Neural progenitor cell (in vitro differentiated cells): ENCODE measurements around the gene XRCC1. TPM values are rescaled to one million over a fixed set of nuclear protein-coding genes. Genes with fewer than 3 reads are reported as not detected.

Experiments
- DNase-seq: peaks from one replicate; pipeline ENCODE4 v3.0.0-alpha.2; 2016; ENCODE audit warnings: low spot score
- H2AFZ ChIP-seq: fragments of 200-600 bp; sonication (generic); replicated peaks from 2 replicates; pipeline ENCODE4 v1.6.1; 2016; ENCODE audit warnings: antibody characterized with exemption
- H3F3A ChIP-seq: fragments of 200-600 bp; sonication (generic); 2 replicates; pipeline ENCODE4 v1.6.1; 2016; ENCODE audit warnings: antibody characterized with exemption, low read depth
- H3K27ac ChIP-seq: fragments of 200-600 bp; sonication (generic); 2 replicates; pipeline ENCODE4 v1.5.1; 2016; ENCODE audit warnings: mild to moderate bottlenecking
- H3K27me3 ChIP-seq: fragments of 200-600 bp; sonication (generic); 2 replicates; pipeline ENCODE4 v1.6.1; 2016; ENCODE audit warnings: mild to moderate bottlenecking, moderate library complexity
- H3K36me3 ChIP-seq: fragments of 200-600 bp; sonication (generic); 2 replicates; pipeline ENCODE4 v1.5.1; 2016
- H3K4me1 ChIP-seq: fragments of 200-600 bp; sonication (generic); 2 replicates; pipeline ENCODE4 v1.6.1; 2016; ENCODE audit warnings: mixed run types
- H3K4me2 ChIP-seq: fragments of 200-600 bp; sonication (generic); 2 replicates; pipeline ENCODE4 v1.6.1; 2016
- H3K4me3 ChIP-seq: fragments of 200-600 bp; sonication (generic); 2 replicates; pipeline ENCODE4 v1.5.1; 2016
- H3K79me2 ChIP-seq: fragments of 200-600 bp; sonication (generic); 2 replicates; pipeline ENCODE4 v1.6.1; 2016; ENCODE audit warnings: low read depth
- H3K9ac ChIP-seq: fragments of 200-600 bp; sonication (generic); 2 replicates; pipeline ENCODE4 v1.6.1; 2016
- H3K9me3 ChIP-seq: fragments of 200-600 bp; sonication (generic); 2 replicates; pipeline ENCODE4 v1.5.1; 2016; ENCODE audit warnings: low read depth
- H4K20me1 ChIP-seq: fragments of 200-600 bp; sonication (generic); 2 replicates; pipeline ENCODE4 v1.6.1; 2016; ENCODE audit warnings: low read depth
- H3K27ac Mint-ChIP-seq: 3 replicates; pipeline ENCODE4 v1.8.0; 2021; ENCODE audit warnings: mixed read lengths
- H3K27me3 Mint-ChIP-seq: 2 replicates; pipeline ENCODE4 v1.8.0; 2022; ENCODE audit warnings: low read depth, mild to moderate bottlenecking, inconsistent platforms, moderate library complexity, mixed read lengths; ENCODE audit not compliant: insufficient read depth
- H3K36me3 Mint-ChIP-seq: 3 replicates; pipeline ENCODE4 v1.8.0; 2021; ENCODE audit warnings: mixed read lengths
- H3K4me1 Mint-ChIP-seq: 3 replicates; pipeline ENCODE4 v1.8.0; 2021; ENCODE audit warnings: mixed read lengths
- H3K4me3 Mint-ChIP-seq: 3 replicates; pipeline ENCODE4 v1.8.0; 2021; ENCODE audit warnings: mild to moderate bottlenecking, moderate library complexity, mixed read lengths
- H3K9me3 Mint-ChIP-seq: 3 replicates; pipeline ENCODE4 v1.8.0; 2020; ENCODE audit warnings: mixed read lengths
- EZH2 ChIP-seq: fragments of 200-600 bp; sonication (generic); IDR thresholded peaks from 2 replicates; pipeline ENCODE4 v1.6.1; 2017; ENCODE audit warnings: antibody characterized with exemption, mild to moderate bottlenecking, moderate library complexity
- EZH2phosphoT487 ChIP-seq: fragments of 200-600 bp; sonication (generic); IDR thresholded peaks from 2 replicates; pipeline ENCODE4 v1.6.1; 2017; ENCODE audit warnings: antibody characterized with exemption
- total RNA-seq: library from RNA; depleted of rRNA; stranded (reverse); fragments of >200 nt; gene quantifications from 2 replicates; pipeline ENCODE4 v1.2.3, GENCODE V29; 2015; ENCODE audit warnings: low replicate concordance
- TF ChIP-seq, protein P1 (sequence below): fragments of 200-600 bp; sonication (generic); IDR thresholded peaks from 2 replicates; pipeline ENCODE4 v1.5.1; 2017; ENCODE audit warnings: antibody characterized with exemption, mild to moderate bottlenecking

Gene XRCC1, protein sequence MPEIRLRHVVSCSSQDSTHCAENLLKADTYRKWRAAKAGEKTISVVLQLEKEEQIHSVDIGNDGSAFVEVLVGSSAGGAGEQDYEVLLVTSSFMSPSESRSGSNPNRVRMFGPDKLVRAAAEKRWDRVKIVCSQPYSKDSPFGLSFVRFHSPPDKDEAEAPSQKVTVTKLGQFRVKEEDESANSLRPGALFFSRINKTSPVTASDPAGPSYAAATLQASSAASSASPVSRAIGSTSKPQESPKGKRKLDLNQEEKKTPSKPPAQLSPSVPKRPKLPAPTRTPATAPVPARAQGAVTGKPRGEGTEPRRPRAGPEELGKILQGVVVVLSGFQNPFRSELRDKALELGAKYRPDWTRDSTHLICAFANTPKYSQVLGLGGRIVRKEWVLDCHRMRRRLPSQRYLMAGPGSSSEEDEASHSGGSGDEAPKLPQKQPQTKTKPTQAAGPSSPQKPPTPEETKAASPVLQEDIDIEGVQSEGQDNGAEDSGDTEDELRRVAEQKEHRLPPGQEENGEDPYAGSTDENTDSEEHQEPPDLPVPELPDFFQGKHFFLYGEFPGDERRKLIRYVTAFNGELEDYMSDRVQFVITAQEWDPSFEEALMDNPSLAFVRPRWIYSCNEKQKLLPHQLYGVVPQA
- total RNA-seq = 33.8 and 88.8 TPM in 2 replicates

GRCh38 chr19:43575156-43575950 lies at the start of gene XRCC1, which contains the start of gene PINLYP:
Gene XRCC1 (minus strand): TSS chr19:43575527. CDS start chr19:43575458, 69 bp downstream.
Gene PINLYP (plus strand): TSS chr19:43575801. CDS start chr19:43577192, 1,391 bp downstream.
- Histone ChIP-seq H3K36me3 (no peaks in the 10 kb centered on the region), H3K4me2 (peak within 1 kb of the TSS; percentile 82), H3K9me3 (no peaks in the 10 kb centered on the region), H3K79me2 (peaks cover 51% of the 10 kb centered on the region), H3K27me3 (no peaks in the 10 kb centered on the region), H2AFZ (peak within 1 kb of the TSS; percentile 59), H3K4me3 (peak within 1 kb of the TSS; percentile 82), H3F3A (peaks cover 7% of the 10 kb centered on the region), H3K4me1 (peaks cover 9% of the 10 kb centered on the region), H3K9ac (peak within 1 kb of the TSS; percentile 87), H3K27ac (peak within 1 kb of the TSS; percentile 30), H4K20me1 (no peaks in the 10 kb centered on the region)
- DNase-seq = peak; percentile 99
- Mint-ChIP-seq H3K4me1 (peaks cover 46% of the 10 kb centered on the region), H3K27ac (peak within 1 kb of the TSS; percentile 98), H3K4me3 (peak within 1 kb of the TSS; percentile 94), H3K27me3 (no peaks in the 10 kb centered on the region), H3K9me3 (peaks cover 2% of the 10 kb centered on the region), H3K36me3 (peaks cover 16% of the 10 kb centered on the region)
- TF ChIP-seq, protein P1, sequence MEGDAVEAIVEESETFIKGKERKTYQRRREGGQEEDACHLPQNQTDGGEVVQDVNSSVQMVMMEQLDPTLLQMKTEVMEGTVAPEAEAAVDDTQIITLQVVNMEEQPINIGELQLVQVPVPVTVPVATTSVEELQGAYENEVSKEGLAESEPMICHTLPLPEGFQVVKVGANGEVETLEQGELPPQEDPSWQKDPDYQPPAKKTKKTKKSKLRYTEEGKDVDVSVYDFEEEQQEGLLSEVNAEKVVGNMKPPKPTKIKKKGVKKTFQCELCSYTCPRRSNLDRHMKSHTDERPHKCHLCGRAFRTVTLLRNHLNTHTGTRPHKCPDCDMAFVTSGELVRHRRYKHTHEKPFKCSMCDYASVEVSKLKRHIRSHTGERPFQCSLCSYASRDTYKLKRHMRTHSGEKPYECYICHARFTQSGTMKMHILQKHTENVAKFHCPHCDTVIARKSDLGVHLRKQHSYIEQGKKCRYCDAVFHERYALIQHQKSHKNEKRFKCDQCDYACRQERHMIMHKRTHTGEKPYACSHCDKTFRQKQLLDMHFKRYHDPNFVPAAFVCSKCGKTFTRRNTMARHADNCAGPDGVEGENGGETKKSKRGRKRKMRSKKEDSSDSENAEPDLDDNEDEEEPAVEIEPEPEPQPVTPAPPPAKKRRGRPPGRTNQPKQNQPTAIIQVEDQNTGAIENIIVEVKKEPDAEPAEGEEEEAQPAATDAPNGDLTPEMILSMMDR = no peak
- TF ChIP-seq EZH2phosphoT487 = no peak
- no peak for TF ChIP-seq EZH2

DNA sequence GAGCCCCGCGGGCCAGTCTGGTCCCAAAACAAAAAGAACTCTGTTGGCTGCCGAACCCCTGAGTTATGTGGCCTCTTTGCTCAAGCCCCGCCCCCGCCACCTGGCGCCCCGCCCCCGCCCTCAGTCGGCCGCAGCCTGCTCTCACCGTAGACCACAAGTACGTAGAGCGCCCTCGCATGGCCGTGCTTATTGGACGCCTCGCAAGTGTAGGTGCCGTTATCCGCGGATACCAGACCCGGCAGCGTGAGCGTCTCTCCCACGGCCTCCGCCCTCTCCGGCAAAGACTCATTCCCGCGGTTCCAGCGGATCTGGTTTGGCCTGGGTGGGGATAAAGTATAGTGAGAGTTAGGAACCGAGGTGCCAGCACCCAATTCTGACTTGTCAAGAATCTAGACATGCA lies 49.6 kb upstream of the XRCC1 start:
- Histone ChIP-seq H2AFZ (no peak overlapping the region), H3K79me2 (peaks cover 15% of the 10 kb centered on the region), H3K27me3 (no peaks in the 10 kb centered on the region), H3K4me1 (peaks cover 4% of the 10 kb centered on the region), H3K9me3 (no peaks in the 10 kb centered on the region), H3K4me2 (no peak overlapping the region), H3K36me3 (no peaks in the 10 kb centered on the region), H3K4me3 (no peak overlapping the region), H3K27ac (no peak overlapping the region), H3K9ac (no peak overlapping the region), H4K20me1 (peaks cover 46% of the 10 kb centered on the region), H3F3A (peaks cover 32% of the 10 kb centered on the region)
- Mint-ChIP-seq H3K4me1 (peaks cover 18% of the 10 kb centered on the region), H3K27ac (no peak overlapping the region), H3K9me3 (no peaks in the 10 kb centered on the region), H3K27me3 (peaks cover under 1% of the 10 kb centered on the region), H3K36me3 (peaks cover 32% of the 10 kb centered on the region), H3K4me3 (no peak overlapping the region)
- TF ChIP-seq EZH2 = no peak
- TF ChIP-seq, protein P1 = peak; percentile 56
- DNase-seq = peak; percentile 86

- peak overlapping the region; percentile 21 for H3K27ac Mint-ChIP-seq
- no peak overlapping the region for H3K4me2 ChIP-seq
Measured at GRCh38 chr19:43623889-43624670, 48.8 kb upstream of the XRCC1 start.

More at GRCh38 chr19:43623889-43624670, 48.8 kb upstream of the XRCC1 start:
- Mint-ChIP-seq H3K9me3 (no peaks in the 10 kb centered on the region), H3K36me3 (peaks cover 30% of the 10 kb centered on the region), H3K4me3 (peak overlapping the region; percentile 24), H3K4me1 (peaks cover 23% of the 10 kb centered on the region), H3K27me3 (peaks cover 3% of the 10 kb centered on the region)
- Histone ChIP-seq H3K27me3 (no peaks in the 10 kb centered on the region), H3K27ac (no peak overlapping the region), H3K36me3 (no peaks in the 10 kb centered on the region), H3K79me2 (peaks cover 15% of the 10 kb centered on the region), H3K4me1 (peaks cover 4% of the 10 kb centered on the region), H4K20me1 (peaks cover 40% of the 10 kb centered on the region), H3F3A (peaks cover 41% of the 10 kb centered on the region), H3K9me3 (no peaks in the 10 kb centered on the region), H3K4me3 (no peak overlapping the region), H2AFZ (no peak overlapping the region), H3K9ac (no peak overlapping the region)
- DNase-seq = peak; percentile 26
- no peak for TF ChIP-seq EZH2
- TF ChIP-seq, protein P1 = no peak
- TF ChIP-seq EZH2phosphoT487 = no peak
